ENCODE results near the gene MED9. TPM values are rescaled to one million over a fixed set of nuclear protein-coding genes. Genes with fewer than 3 reads are reported as not detected.

The MED9 gene
- total and polyA plus RNA-seq, 9 of the 15 experiments (the other 6 are each of a cell fraction or from before 2014, with no cell fraction given): 2.2 to 15.8 (median 12.7) TPM

GRCh38 chr17:17514993-17515933 is 38.5 kb downstream of the MED9 start:
- FAIRE-seq (no peak), DNase-seq (ENCODE audit: extremely low read depth in 1 of 4, low spot score in 3 of 4) (no peak), ATAC-seq (no peak)
- Histone ChIP-seq H3K9ac (ENCODE audit: insufficient read depth in 1 of 2, low read depth in 2 of 2, low read length in 2 of 2) (no peak overlapping the region; a peak in 1 of 4 replicates), H2AFZ (ENCODE audit: low read depth, low read length) (no peak overlapping the region), H3K27ac (ENCODE audit: extremely low read depth, low read depth, low read length) (no peak overlapping the region), H3K4me1 (replicated peaks in 1 of 2; ENCODE audit: control insufficient read depth in 2 of 2, insufficient read depth in 2 of 2, low read length in 2 of 2) (peaks cover 1 to 28% of the 10 kb centered on the region in 2 experiments; a peak in 3 of 5 replicates), H3K9me3 (replicated peaks; ENCODE audit: control insufficient read depth, insufficient read depth, low read depth, low read length) (no peaks in the 10 kb centered on the region), H4K20me1 (replicated peaks; ENCODE audit: control insufficient read depth, insufficient read depth, low read length) (no peaks in the 10 kb centered on the region), H3K9me1 (ENCODE audit: control insufficient read depth, insufficient read depth, low read length) (no peaks in the 10 kb centered on the region), H3K79me2 (ENCODE audit: control insufficient read depth, insufficient read depth, low read length) (no peaks in the 10 kb centered on the region), H3K4me3 (no peak overlapping the region), H3K27me3 (ENCODE audit: control insufficient read depth in 2 of 2, insufficient read depth in 2 of 2, low read length in 2 of 2) (no peaks in the 10 kb centered on the region), H3K36me3 (ENCODE audit: control insufficient read depth, insufficient read depth, low read length) (no peaks in the 10 kb centered on the region), H3K4me2 (ENCODE audit: insufficient read depth, low read length) (no peak overlapping the region)
- WGBS (ENCODE audit: insufficient coverage, low coverage, missing lambda C conversion rate): 74% methylated on average over 12 of the region's 21 CpGs
- ChIA-PET POLR2A (interaction anchor here (0.5 to 0.8 kb wide), 3 partner anchors 20 to 1604 kb away, joined by 3 to 4 read pairs (median 3); no protein-coding TSS in a partner anchor), CTCF (ENCODE audit: low intra/inter-chr PET ratio) (no interaction called here)
- in situ Hi-C loops (cut with MboI) (no loop called here), intact Hi-C loops (cut with micrococcal nuclease) (no loop called here)
- BruUV-seq (replicated peaks): no TSS peak
- TF ChIP-seq CBX8 (IDR thresholded peaks at IDR 0.05; ENCODE audit: borderline replicate concordance, extremely low read depth, low read depth, low read length, poor library complexity, severe bottlenecking) (no peak), SMAD4 (CRISPR knock-in tag; conservative IDR thresholded peaks at IDR 0.05) (no peak), ZNF695 (CRISPR knock-in tag; IDR thresholded peaks at IDR 0.05) (no peak), ZNF224 (CRISPR knock-in tag; IDR thresholded peaks at IDR 0.05) (no peak), CCNT2 (IDR thresholded peaks at IDR 0.05; ENCODE audit: borderline replicate concordance, extremely low read depth, insufficient read length, low read depth, low read length) (no peak), SUPT5H (IDR thresholded peaks at IDR 0.05) (no peak), POU5F1 (IDR thresholded peaks at IDR 0.05; ENCODE audit: borderline replicate concordance, low read depth, low read length, partially characterized antibody) (no peak), TAF1 (IDR thresholded peaks at IDR 0.05; ENCODE audit: control insufficient read depth, extremely low read depth, insufficient read depth, low read length, severe bottlenecking) (no peak)

Measured in K562 (cell line).